ENCODE data around the gene CFAP73. TPM values are rescaled to one million over a fixed set of nuclear protein-coding genes. Genes with fewer than 3 reads are reported as not detected.

Gene CFAP73
- total RNA-seq, 1 experiment from 2014 or later = 0.94 TPM

- TF ChIP-seq AFF4 (CRISPR knock-in tag; IDR thresholded peaks at IDR 0.05; ENCODE audit: borderline replicate concordance) = no peak
- no peak for TF ChIP-seq STAT6 (CRISPR knock-in tag; conservative IDR thresholded peaks at IDR 0.05; ENCODE audit: low read depth)
- TF ChIP-seq E2F4 (CRISPR knock-in tag; IDR thresholded peaks at IDR 0.05; ENCODE audit: borderline replicate concordance, low read depth) = no peak
- TF ChIP-seq KAT7 (CRISPR knock-in tag; IDR thresholded peaks at IDR 0.05; ENCODE audit: borderline replicate concordance) = peak; percentile 59; the same call in 1 of the 2 replicates
- no peak for TF ChIP-seq NR3C1 (CRISPR knock-in tag; conservative IDR thresholded peaks at IDR 0.05; ENCODE audit: low read depth)
- no peak for TF ChIP-seq NR1H2 (CRISPR knock-in tag; IDR thresholded peaks at IDR 0.05)
- peak; percentile 87 for TF ChIP-seq MAX (CRISPR knock-in tag; IDR thresholded peaks at IDR 0.05)
- TF ChIP-seq CREB1 (CRISPR knock-in tag; IDR thresholded peaks at IDR 0.05) = no peak
- no peak for TF ChIP-seq ZNF423 (CRISPR knock-in tag; IDR thresholded peaks at IDR 0.05)
- TF ChIP-seq ATF3 (CRISPR knock-in tag; conservative IDR thresholded peaks at IDR 0.05) = no peak
- no peak for TF ChIP-seq GABPB1 (CRISPR knock-in tag; IDR thresholded peaks at IDR 0.05)
- no peak for TF ChIP-seq GTF2I (CRISPR knock-in tag; conservative IDR thresholded peaks at IDR 0.05)
- no peak for TF ChIP-seq SOX15 (CRISPR knock-in tag; IDR thresholded peaks at IDR 0.05)
- TF ChIP-seq HMGA2 (CRISPR knock-in tag; IDR thresholded peaks at IDR 0.05) = no peak
- peak; percentile 63; the same call in 1 of the 2 replicates for TF ChIP-seq RELA (CRISPR knock-in tag; IDR thresholded peaks at IDR 0.05; ENCODE audit: borderline replicate concordance)
- no peak for TF ChIP-seq MXD4 (CRISPR knock-in tag; IDR thresholded peaks at IDR 0.05; ENCODE audit: borderline replicate concordance)
- TF ChIP-seq ZSCAN18 (CRISPR knock-in tag; IDR thresholded peaks at IDR 0.05) = no peak
- TF ChIP-seq ZNF263 (CRISPR knock-in tag; IDR thresholded peaks at IDR 0.05; ENCODE audit: low read depth) = no peak
- TF ChIP-seq TEAD4 (CRISPR knock-in tag; IDR thresholded peaks at IDR 0.05) = no peak
- no peak; the same call in 1 of the 2 replicates for TF ChIP-seq TEAD1 (CRISPR knock-in tag; IDR thresholded peaks at IDR 0.05)
- no peak for TF ChIP-seq PRDM15 (CRISPR knock-in tag; IDR thresholded peaks at IDR 0.05)
- peak; percentile 92 for TF ChIP-seq FOXP1 (CRISPR knock-in tag; IDR thresholded peaks at IDR 0.05; ENCODE audit: borderline replicate concordance)
- no peak for TF ChIP-seq PREB (CRISPR knock-in tag; IDR thresholded peaks at IDR 0.05; ENCODE audit: borderline replicate concordance)
These were observed 45.6 kb upstream of the CFAP73 start (continued) for GRCh38 chr12:113103756-113104450.
